GM19397 (cell line): ENCODE measurements around the gene TBC1D25.

ENCODE experiments used
- ATAC-seq: cut with Tn5 transposase; IDR thresholded peaks from one replicate; pipeline ENCODE4 v1.9.1; 2021; ENCODE audit warnings: mild to moderate bottlenecking, moderate library complexity; ENCODE audit not compliant: unreplicated experiment

The TBC1D25 gene

DNA sequence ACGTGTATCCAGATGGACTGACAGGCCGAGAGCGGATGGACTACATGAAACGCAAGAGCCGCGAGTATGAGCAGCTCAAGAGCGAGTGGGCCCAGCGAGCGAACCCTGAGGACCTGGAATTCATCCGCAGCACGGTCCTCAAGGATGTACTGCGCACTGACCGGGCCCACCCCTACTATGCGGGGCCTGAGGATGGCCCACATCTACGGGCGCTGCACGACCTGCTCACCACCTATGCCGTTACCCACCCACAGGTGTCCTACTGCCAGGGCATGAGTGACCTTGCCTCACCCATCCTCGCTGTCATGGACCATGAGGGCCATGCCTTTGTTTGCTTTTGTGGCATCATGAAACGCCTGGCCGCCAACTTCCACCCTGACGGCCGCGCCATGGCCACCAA lies 20.1 kb downstream of the TBC1D25 start:
- ATAC-seq, result no peak

DNA sequence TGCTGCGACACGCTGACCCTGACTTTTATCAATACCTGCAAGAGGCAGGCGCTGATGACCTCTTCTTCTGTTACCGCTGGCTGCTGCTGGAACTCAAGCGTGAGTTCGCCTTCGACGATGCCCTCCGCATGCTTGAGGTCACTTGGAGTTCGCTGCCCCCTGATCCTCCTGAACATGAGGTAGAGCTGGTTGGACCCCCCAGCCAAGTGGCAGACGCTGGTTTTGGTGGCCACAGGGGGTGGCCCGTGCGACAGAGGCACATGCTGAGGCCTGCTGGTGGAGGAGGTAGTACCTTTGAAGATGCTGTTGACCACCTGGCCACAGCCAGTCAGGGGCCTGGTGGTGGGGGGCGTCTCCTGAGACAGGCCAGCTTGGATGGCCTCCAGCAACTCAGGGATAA lies 20.5 kb downstream of the TBC1D25 start:
- no peak for ATAC-seq

DNA sequence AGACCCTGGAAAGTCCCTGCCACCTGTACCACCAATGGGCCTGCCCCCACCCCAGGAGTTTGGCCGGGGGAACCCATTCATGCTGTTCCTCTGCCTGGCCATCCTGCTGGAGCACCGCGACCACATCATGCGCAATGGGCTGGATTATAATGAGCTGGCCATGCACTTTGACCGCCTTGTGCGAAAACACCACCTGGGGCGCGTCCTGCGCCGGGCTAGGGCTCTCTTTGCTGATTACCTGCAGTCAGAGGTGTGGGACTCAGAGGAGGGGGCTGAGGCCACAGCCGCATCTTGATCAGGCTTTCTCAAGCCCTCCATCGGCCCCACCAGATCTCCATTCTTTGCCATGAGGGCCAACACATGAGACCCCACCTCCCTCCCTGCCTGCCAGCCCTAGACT lies 21.2 kb downstream of the TBC1D25 start:
- no peak for ATAC-seq

DNA sequence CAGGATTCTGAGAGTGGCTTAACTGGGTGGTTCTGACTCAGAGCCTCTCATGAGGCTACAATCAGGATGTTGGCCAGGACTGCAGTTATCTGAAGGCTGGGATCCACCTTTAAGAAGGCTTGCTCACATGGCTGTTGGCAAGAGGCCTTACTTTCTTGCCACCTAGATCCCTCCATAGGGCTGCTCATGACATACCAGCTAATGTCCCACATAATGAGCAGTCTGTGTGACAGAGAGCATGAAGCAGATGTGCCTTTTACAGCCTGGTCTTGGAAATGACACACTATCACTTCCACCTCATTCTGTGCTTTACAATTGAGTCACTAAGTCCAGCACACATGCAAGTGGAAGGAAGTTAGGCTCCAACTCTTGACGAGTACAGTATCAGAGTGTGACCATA lies 30.4 kb downstream of the TBC1D25 start:
- no peak for ATAC-seq

DNA sequence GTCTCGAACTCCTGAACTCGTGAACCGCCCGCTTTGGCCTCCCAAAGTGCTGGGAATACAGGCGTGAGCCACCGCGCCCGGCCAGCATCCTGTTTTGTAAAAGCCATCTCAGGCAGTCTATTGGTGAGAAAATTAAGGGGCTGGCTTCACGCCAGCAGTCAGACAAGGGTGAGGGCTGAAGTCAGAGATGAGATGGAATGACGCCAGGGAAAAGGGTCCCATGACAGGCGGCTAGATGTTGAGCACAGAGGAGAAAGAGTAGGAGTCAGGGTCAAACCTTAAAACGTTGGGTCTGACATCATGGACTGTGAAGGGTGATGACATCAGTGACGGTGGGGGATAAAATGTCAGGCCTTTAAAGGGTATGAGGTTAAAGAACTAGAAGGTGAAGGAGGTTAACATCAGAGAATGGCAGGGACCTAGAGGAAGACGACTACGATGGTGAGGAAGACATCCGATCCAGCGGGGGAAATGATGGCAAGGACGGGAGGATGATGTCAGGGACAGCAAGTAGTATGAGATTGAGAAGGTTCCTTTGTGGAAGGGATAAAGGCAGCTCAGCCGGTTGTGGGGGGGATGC lies 34.3 kb downstream of the TBC1D25 start:
- ATAC-seq, result no peak

DNA sequence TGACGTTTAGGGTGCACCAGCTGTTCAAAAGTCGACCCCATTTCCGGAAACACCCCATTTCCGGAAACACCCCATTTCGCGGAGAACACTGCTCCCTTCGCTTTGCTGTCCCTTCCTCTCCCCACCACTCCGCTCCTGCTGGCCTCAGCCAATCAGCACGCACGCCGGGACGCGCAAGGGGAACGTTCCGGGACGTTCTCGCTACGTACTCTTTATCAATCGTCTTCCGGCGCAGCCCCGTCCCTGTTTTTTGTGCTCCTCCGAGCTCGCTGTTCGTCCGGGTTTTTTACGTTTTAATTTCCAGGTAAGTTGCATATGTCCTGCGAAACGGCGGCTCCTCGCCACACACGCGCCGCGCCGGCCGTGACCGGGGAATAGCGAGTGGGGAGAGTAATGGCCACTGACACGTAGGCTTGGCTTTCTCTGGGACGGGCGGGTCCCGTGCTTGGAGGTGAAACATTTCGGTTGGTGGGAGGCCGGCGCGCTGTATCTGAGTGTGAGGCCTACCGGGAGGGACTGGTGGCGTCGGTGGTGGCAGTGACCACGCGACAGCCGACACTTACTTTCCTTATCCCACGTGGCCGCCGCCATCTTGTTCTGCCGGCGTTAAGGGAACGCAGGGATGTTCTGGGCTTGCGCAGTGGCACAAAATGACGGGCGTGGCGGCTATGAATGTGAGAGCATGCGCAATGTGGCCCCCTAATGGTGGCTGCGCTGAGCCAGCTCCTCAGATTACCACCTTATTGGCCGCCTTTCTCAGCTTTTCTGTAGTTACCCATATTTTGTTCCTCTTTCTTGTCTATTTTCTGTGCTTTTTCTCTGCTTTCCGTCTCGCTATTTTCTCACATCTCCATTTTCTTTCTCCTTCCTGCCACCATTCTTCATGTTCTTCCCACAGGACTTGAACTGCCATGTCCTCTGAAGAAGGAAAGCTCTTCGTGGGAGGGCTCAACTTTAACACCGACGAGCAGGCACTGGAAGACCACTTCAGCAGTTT lies 35.1 kb downstream of the TBC1D25 start, which contains the start of gene RBM3:
TSS of gene RBM3 (plus strand) at position 215 of the 997 bp plus-strand sequence. CDS start at position 912, 697 bp downstream.
- ATAC-seq, result peak; percentile 88

DNA sequence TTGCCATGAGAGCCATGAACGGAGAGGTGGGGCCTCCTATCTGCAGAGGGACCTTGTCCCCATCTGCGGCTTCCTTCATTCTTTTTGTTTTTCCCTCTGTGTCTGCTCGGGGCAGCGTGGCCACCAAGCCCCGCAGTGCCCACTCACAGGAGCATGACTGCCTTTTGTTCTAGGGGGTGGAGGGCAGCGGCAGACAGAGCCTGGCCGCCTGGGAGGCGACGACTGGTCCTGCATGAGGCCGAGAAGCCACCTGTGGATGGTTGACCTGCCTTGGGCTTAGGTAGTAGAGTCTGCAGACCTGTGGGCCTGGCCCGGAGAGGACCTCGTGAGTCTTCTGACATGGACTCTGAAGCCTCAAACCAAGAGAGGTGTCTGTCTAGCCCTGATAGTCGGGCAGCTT lies 36.1 kb downstream of the TBC1D25 start:
- ATAC-seq, result no peak

DNA sequence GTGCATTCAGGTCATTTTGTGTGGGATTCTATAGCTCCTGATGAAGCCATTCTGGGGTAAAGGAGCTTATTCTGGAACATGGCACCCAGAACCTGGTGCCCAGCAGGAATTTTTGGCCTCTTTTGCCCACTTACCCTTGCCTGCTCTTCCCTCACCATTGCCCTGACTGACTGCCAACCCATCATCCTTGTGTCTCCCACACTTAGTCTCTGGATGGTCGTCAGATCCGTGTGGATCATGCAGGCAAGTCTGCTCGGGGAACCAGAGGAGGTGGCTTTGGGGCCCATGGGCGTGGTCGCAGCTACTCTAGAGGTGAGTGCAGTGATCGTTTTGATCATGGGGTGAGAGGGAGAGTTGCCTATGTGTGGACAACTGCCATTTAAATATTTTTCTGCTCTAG lies 36.6 kb downstream of the TBC1D25 start:
- ATAC-seq, result no peak

DNA sequence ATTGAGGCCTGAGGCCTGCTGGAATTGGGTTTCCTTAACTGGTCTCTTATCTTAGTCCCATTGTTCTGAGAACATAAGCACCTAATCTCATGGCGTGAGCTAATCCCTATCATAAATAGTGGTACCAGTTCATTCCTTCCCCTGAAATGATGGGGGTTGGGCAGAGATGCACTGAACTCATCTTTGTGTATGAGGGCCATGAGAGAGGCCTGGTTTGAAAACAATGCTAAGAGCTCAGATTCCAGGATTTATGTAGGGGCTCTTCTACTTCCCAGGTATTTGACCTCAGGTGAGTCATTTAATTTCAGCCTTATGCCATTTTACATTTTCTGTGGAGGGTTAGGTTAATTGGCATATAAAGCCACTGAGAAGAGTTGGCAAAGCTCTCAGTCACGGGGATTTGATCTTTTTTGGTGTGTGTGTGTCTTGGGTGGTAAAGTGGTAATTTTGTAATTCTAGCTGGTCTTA lies 39.2 kb downstream of the TBC1D25 start:
- ATAC-seq, result no peak

DNA sequence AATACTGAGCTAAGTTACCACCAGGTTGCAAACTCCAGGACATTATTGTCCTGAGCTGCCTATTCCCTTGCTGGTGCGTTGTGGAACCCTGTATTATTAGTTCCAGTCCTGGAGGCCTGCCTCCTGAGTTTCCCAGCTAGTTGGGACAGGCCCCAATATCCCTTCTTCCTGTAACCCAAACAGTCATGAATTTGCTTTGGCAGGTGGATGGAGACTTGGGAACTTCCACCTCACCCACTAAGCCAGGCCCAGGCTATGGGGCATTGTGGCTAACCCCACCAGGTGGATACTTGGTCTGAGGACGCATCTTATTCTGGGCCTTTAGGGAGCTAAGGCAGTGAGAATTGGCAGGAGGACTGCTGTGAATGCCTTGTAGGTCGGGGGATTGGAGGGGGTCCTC lies 39.7 kb downstream of the TBC1D25 start:
- ATAC-seq, result no peak

DNA sequence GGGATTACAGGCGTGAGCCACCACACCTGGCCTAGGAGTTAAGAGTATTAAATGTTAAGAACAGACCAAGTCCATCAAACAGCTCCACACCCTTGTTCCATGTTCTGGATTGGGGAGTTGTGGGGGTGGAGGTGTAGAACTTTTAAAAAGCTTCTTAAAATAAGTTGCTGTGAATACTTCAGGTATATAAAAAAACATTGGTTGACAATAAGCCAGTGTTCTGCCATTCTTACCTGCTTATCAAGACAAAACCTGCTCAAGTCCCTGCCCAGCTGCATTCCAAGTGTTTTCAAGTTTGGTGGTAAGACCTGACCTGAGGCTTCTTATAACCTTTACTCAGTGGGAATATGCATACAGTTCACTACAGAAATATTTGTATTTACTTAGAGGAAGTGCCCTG lies 41.1 kb downstream of the TBC1D25 start:
- ATAC-seq, result no peak

DNA sequence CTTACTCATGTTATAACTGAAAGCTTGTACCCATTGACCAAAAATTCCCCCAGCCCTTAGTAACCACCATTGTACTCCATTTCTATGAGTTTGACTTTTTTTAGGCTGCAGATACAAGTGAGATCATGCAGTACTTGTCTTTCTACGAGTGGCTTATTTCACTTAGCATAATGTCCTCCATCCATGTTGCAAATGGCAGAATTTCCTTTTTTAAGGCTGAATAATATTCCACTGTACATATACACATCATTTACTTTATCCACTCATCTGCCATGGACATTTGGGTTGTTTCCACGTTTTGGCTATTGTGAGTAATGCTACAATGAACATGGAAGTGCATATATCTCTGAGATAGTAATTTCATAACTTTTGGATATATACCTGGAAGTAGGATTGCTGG lies 45.2 kb downstream of the TBC1D25 start:
- no peak for ATAC-seq

DNA sequence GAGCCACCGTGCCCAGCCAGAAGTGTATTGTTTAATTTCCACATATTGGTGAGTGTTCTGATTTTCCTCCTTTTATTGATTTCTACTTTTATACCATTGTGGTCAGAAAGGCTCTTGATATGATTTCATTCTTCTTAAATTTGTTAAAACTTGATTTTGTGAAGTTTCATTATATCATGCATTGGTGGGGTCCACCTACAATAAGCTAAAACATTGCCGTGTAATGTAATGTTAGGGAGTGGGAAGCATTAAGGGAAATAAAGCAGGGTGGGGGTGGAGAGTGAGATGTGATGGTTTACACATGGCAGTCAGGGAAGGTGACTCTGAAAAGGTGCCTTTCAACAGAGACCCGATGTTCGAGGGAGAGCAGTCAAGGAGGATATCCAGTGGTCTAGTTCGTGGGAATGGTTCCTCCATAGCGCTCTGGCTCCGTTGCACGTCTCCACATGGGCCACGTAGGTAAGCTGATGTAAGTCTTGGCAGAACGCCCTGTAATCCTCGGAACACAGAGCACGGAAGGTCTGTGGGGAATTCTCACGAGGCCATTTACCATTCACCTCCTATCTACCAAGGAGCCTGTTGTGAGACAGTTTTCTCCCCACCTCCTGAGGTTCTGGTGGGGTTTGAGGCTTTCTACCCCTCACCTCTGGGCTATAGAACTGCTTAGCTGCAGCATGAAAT lies 50.1 kb downstream of the TBC1D25 start:
- no peak for ATAC-seq

DNA sequence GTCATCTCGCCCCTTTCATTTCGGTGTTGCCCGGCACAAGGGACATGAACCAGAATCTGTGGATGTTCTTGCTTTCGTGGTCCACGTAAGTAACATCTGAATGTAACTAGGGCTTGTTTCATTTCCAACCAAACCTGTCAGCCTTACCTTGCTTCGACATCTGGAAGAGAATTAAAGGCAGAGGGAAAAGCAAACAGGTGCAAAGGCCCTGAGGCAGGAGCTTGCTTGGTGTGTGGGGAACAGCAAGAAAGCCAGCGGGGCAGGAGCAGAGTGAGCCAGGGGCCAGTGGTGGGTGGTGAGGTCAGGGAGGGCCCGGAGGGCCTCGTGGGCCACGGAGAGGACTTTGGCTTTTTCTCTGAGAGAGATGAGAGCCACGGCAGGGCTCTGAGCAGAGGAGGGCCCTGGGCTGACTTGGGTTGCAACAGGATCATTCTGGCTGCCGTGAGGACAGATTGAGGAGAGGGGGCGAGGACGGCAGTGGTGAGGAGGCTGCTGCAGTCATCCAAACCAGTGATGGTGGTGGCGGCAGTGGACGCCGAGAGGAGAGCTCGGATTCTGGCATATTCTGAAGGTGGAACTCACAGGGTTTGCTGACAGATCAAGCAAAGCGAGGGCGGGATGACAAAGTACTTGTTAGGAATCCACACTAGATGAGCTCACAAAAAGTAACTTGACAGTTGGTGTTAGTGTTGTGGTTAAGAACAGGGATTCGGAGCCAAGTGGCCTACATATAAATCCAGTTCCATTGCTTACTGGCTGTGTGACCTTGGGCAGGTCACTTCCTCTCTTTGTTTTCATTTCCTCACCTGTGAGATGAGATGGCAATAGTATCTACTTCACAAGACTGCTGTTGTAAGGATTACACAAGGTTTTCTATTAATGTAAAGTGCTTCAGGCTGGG lies 50.9 kb downstream of the TBC1D25 start:
- ATAC-seq, result no peak

DNA sequence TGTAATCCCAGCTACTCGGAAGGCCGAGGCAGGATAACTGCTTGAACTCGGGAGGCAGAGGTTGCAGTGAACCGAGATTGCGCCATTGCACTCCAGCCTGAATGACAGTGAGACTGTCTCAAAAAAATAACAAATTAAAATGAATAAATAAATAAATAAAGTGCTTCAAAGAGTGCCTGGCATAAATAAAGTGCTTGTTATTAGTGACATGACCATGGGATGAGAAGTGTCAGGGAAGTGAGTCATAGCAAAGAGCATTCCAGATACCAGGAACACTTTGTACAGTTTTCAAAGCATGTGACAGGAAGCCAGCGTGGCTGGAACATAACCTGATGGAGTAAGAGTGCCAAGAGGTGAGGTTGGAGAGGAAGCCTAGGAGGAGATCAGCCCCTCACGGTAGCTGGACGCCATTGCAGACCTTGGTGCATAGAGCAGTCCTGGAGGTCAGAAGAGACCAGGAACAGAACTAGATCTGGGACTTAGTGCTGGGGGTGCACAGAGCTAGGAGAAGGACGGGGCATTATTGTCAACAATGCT lies 51.8 kb downstream of the TBC1D25 start:
- no peak for ATAC-seq

DNA sequence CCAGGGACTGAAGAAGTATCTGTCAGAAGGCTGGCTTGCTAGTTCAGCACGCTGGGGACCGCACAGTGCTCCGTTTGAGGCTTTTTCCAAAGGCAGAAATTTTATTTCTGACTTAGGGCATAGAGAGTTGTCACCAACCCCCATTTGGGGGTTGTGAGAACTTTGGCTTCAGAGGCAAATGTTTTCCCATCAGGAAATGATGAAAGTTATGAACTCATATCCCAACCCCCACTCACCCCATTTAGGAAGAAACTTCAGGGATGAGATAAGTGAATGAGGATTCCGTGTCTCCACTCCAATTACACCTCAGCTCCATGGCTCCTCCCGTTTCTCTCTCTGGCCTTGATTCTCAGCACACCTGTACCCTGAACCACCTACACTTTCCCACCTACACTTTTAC lies 53.5 kb downstream of the TBC1D25 start:
- ATAC-seq, result no peak

DNA sequence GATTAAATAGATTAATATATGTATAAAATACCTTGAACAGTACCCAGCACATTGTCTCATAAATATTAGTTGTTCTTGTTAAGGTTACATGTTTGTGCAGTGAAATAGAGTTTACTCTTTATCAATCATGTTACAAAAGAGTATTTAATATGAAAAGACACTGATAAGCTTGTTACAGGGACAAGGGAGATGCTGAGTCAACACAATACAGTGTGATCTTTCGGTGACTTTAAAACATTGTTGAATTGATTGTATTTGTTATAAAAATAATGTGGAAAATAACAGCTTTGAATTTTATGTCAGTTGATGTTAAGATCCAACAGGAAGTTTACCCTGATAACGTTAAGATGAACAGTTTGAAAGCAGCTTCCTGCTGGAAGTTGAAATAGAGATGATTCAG lies 56.4 kb downstream of the TBC1D25 start:
- ATAC-seq, result no peak

DNA sequence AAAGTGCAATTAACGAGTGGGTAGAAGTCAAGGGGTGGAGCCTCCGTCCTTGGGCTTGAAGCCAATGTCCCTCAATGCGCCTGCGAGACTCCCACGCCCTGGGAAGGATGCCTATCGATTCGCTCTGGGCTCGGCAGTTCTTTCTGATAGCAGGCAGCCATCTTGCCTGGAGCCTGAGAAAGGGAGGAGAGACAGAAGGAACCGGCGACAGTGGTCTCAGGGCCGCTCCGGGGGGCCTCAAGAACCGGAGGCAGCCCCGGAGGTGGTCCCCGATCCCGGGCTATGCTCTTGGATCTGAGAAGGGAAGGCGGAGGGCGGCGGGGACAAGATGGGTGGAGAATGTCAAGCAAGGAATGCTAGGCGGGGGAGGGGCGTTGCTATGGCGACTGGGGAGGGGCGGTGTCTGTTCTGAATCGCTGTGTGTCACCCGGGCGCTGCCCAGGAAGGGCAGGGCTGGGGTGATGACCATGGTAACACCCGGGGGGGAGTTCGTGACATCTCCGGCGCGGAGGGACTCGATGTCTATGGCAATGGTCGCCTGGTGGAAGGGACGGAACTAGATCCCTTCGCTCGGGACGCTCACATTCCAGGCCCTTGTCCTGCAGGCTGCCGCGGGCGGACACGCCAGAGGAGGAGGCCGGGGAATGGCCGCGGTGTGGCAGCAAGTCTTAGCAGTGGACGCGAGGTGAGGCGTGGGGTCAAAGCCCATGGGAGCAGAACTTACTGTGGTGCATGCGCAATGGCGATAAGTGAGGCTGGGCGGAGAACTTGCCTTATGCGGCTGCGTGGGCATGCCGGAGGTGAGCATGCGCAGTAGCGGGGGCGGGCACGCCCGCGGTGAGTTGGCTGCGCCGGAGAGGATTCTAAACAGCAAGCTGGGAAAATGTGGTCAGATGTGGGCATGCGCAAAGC lies 58.1 kb downstream of the TBC1D25 start, which contains the start of gene WDR13:
TSS of gene WDR13 (plus strand) at position 140 of the 912 bp plus-strand sequence. CDS start at position 645, 505 bp downstream.
- ATAC-seq, result peak; percentile 76

DNA sequence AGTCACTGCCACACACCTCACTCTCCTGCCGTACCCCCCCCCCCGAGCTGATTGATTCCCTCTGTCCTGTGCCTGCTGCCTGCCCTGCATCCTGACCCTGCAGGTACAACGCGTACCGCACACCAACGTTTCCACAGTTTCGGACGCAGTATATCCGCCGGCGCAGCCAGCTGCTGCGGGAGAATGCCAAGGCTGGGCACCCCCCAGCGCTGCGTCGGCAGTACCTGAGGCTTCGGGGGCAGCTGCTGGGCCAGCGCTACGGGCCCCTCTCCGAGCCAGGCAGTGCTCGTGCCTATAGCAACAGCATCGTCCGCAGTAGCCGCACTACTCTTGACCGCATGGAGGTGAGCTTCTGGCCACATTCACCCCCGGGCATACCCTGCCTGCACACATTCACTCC lies 59.1 kb downstream of the TBC1D25 start:
- no peak for ATAC-seq
